HEK293 (cell line): Measurements from ENCODE around the gene STPG3.
A peak's percentile ranks its signal among the peaks of the same experiment; 100 is the strongest.

Experiments used
- ATF2 ChIP-seq: fragments of 450-650 bp; formaldehyde crosslinking; IDR thresholded peaks from 2 replicates; pipeline ENCODE4 v1.5.1; 2016; ENCODE audit warnings: missing biosample characterization, missing genetic modification characterization, low read depth
- BCL11A ChIP-seq: fragments of 450-650 bp; formaldehyde crosslinking; IDR thresholded peaks from 2 replicates; pipeline ENCODE4 v1.5.1; 2016; ENCODE audit warnings: low read depth, missing biosample characterization, missing genetic modification characterization
- BCL11B ChIP-seq: fragments of 450-650 bp; formaldehyde crosslinking; IDR thresholded peaks from 2 replicates; pipeline ENCODE4 v1.5.1; 2016; ENCODE audit warnings: low read depth, missing biosample characterization, missing genetic modification characterization
- HIC1 ChIP-seq: fragments of 450-650 bp; formaldehyde crosslinking; IDR thresholded peaks from 2 replicates; pipeline ENCODE4 v1.5.1; 2016; ENCODE audit warnings: missing biosample characterization, missing genetic modification characterization
- KLF10 ChIP-seq: fragments of 450-650 bp; IDR thresholded peaks from 2 replicates; pipeline ENCODE4 v1.5.1; 2018; ENCODE audit warnings: missing biosample characterization, mild to moderate bottlenecking, missing genetic modification characterization
- KLF8 ChIP-seq: fragments of 450-650 bp; formaldehyde crosslinking; IDR thresholded peaks from 2 replicates; pipeline ENCODE4 v1.5.1; 2016; ENCODE audit warnings: missing biosample characterization, missing genetic modification characterization
- KLF9 ChIP-seq: fragments of 450-650 bp; formaldehyde crosslinking; IDR thresholded peaks from 2 replicates; pipeline ENCODE4 v1.5.1; 2016; ENCODE audit warnings: missing biosample characterization, missing genetic modification characterization, low read depth
- MZF1 ChIP-seq: fragments of 450-650 bp; formaldehyde crosslinking; IDR thresholded peaks from 2 replicates; pipeline ENCODE4 v1.5.1; 2017; ENCODE audit warnings: missing biosample characterization, missing genetic modification characterization, borderline replicate concordance
- OSR2 ChIP-seq: fragments of 450-650 bp; formaldehyde crosslinking; IDR thresholded peaks from 2 replicates; pipeline ENCODE4 v1.5.1; 2016; ENCODE audit warnings: missing biosample characterization, missing genetic modification characterization
- SP2 ChIP-seq: fragments of 450-650 bp; formaldehyde crosslinking; IDR thresholded peaks from 2 replicates; pipeline ENCODE4 v1.5.1; 2016; ENCODE audit warnings: missing biosample characterization, missing genetic modification characterization
- SP3 ChIP-seq: fragments of 450-650 bp; formaldehyde crosslinking; IDR thresholded peaks from 2 replicates; pipeline ENCODE4 v1.5.1; 2016; ENCODE audit warnings: missing biosample characterization, missing genetic modification characterization
- SP7 ChIP-seq: fragments of 450-650 bp; formaldehyde crosslinking; IDR thresholded peaks from 2 replicates; pipeline ENCODE4 v1.5.1; 2016; ENCODE audit warnings: missing biosample characterization, missing genetic modification characterization
- ZBTB20 ChIP-seq: fragments of 450-650 bp; formaldehyde crosslinking; IDR thresholded peaks from 2 replicates; pipeline ENCODE4 v1.5.1; 2016; ENCODE audit warnings: missing biosample characterization, missing genetic modification characterization
- ZEB2 ChIP-seq: fragments of 450-650 bp; formaldehyde crosslinking; IDR thresholded peaks from 2 replicates; pipeline ENCODE4 v1.5.1; 2016; ENCODE audit warnings: missing biosample characterization, missing genetic modification characterization
- ZFHX2 ChIP-seq: fragments of 450-650 bp; formaldehyde crosslinking; conservative IDR thresholded peaks from 2 replicates; pipeline ENCODE4 v1.5.1; 2016; ENCODE audit warnings: missing biosample characterization, missing genetic modification characterization
- ZFP37 ChIP-seq: fragments of 450-650 bp; formaldehyde crosslinking; IDR thresholded peaks from 2 replicates; pipeline ENCODE4 v1.5.1; 2016; ENCODE audit warnings: missing biosample characterization, missing genetic modification characterization
- ZNF112 ChIP-seq: fragments of 450-650 bp; formaldehyde crosslinking; IDR thresholded peaks from 2 replicates; pipeline ENCODE4 v1.5.0; 2017; ENCODE audit warnings: missing biosample characterization, missing genetic modification characterization
- ZNF18 ChIP-seq: fragments of 450-650 bp; formaldehyde crosslinking; IDR thresholded peaks from 2 replicates; pipeline ENCODE4 v1.5.1; 2016; ENCODE audit warnings: missing biosample characterization, missing genetic modification characterization
- ZNF223 ChIP-seq: fragments of 450-650 bp; formaldehyde crosslinking; IDR thresholded peaks from 2 replicates; pipeline ENCODE4 v1.5.1; 2016; ENCODE audit warnings: missing biosample characterization, missing genetic modification characterization
- ZNF266 ChIP-seq: fragments of 450-650 bp; formaldehyde crosslinking; IDR thresholded peaks from 2 replicates; pipeline ENCODE4 v1.5.1; 2016; ENCODE audit warnings: missing biosample characterization, missing genetic modification characterization, low read depth
- ZNF292 ChIP-seq: fragments of 450-650 bp; formaldehyde crosslinking; IDR thresholded peaks from 2 replicates; pipeline ENCODE4 v1.5.1; 2016; ENCODE audit warnings: low read depth, missing biosample characterization, missing genetic modification characterization, borderline replicate concordance
- ZNF341 ChIP-seq: fragments of 450-650 bp; formaldehyde crosslinking; IDR thresholded peaks from 2 replicates; pipeline ENCODE4; 2016; ENCODE audit warnings: low read depth, missing biosample characterization, missing genetic modification characterization
- ZNF366 ChIP-seq: fragments of 450-650 bp; formaldehyde crosslinking; conservative IDR thresholded peaks from 2 replicates; pipeline ENCODE4 v1.5.1; 2016; ENCODE audit warnings: missing biosample characterization, missing genetic modification characterization
- ZNF398 ChIP-seq: fragments of 450-650 bp; formaldehyde crosslinking; IDR thresholded peaks from 2 replicates; pipeline ENCODE4 v1.5.1; 2017; ENCODE audit warnings: missing biosample characterization, missing genetic modification characterization
- ZNF404 ChIP-seq: fragments of 450-650 bp; formaldehyde crosslinking; IDR thresholded peaks from 2 replicates; pipeline ENCODE4 v1.5.1; 2017; ENCODE audit warnings: missing biosample characterization, missing genetic modification characterization
- ZNF529 ChIP-seq: fragments of 450-650 bp; formaldehyde crosslinking; IDR thresholded peaks from 2 replicates; pipeline ENCODE4 v1.5.1; 2017; ENCODE audit warnings: missing genetic modification characterization, missing biosample characterization; ENCODE audit not compliant: insufficient replicate concordance
- ZNF544 ChIP-seq: fragments of 450-650 bp; formaldehyde crosslinking; IDR thresholded peaks from 2 replicates; pipeline ENCODE4 v1.5.0; 2017; ENCODE audit warnings: missing biosample characterization, missing genetic modification characterization
- ZNF549 ChIP-seq: fragments of 450-650 bp; IDR thresholded peaks from 2 replicates; pipeline ENCODE4 v1.5.1; 2018; ENCODE audit warnings: missing biosample characterization, missing genetic modification characterization, mild to moderate bottlenecking, inconsistent platforms, moderate library complexity
- ZNF555 ChIP-seq: fragments of 450-650 bp; formaldehyde crosslinking; conservative IDR thresholded peaks from 2 replicates; pipeline ENCODE4 v1.5.1; 2017; ENCODE audit warnings: missing biosample characterization, mild to moderate bottlenecking, missing genetic modification characterization, inconsistent platforms
- ZNF600 ChIP-seq: fragments of 450-650 bp; formaldehyde crosslinking; IDR thresholded peaks from 2 replicates; pipeline ENCODE4 v1.5.1; 2016; ENCODE audit warnings: missing biosample characterization, missing genetic modification characterization
- ZNF624 ChIP-seq: fragments of 450-650 bp; formaldehyde crosslinking; IDR thresholded peaks from 2 replicates; pipeline ENCODE4 v1.5.1; 2017; ENCODE audit warnings: missing biosample characterization, missing genetic modification characterization
- ZNF677 ChIP-seq: fragments of 450-650 bp; IDR thresholded peaks from 2 replicates; pipeline ENCODE4 v1.5.0; 2018; ENCODE audit warnings: missing biosample characterization, mild to moderate bottlenecking, missing genetic modification characterization, moderate library complexity
- ZNF792 ChIP-seq: fragments of 450-650 bp; formaldehyde crosslinking; IDR thresholded peaks from 2 replicates; pipeline ENCODE4 v1.5.1; 2016; ENCODE audit warnings: missing biosample characterization, missing genetic modification characterization
- ZXDB ChIP-seq: fragments of 450-650 bp; formaldehyde crosslinking; IDR thresholded peaks from 2 replicates; pipeline ENCODE4 v1.5.1; 2016; ENCODE audit warnings: missing biosample characterization, missing genetic modification characterization

STPG3 gene

GRCh38 chr9:137217276-137218211, 33.5 kb upstream of the STPG3 start (continued):
- no peak for TF ChIP-seq BCL11A (tag by site-specific recombination)
- TF ChIP-seq SP7: peak; percentile 23; the same call in 1 of the 2 replicates
- TF ChIP-seq HIC1 (tag by site-specific recombination): no peak
- no peak for TF ChIP-seq ZXDB (tag by site-specific recombination)
- no peak for TF ChIP-seq ZNF266
- TF ChIP-seq ZFP37 (tag by site-specific recombination): no peak
- TF ChIP-seq ZNF398 (tag by site-specific recombination): no peak
- no peak for TF ChIP-seq ATF2
- peak; percentile 82 for TF ChIP-seq SP3 (tag by site-specific recombination)
- no peak for TF ChIP-seq ZEB2 (tag by site-specific recombination)
- TF ChIP-seq ZNF341 (tag by site-specific recombination): peak; percentile 25; the same call in 1 of the 2 replicates
- peak; percentile 79 for TF ChIP-seq SP2
- no peak for TF ChIP-seq ZNF366 (tag by site-specific recombination)
- TF ChIP-seq BCL11B: peak; percentile 20; the same call in 1 of the 2 replicates
- TF ChIP-seq ZNF555 (tag by site-specific recombination): no peak
- TF ChIP-seq KLF10: peak; percentile 45; the same call in 1 of the 2 replicates
- no peak for TF ChIP-seq OSR2 (tag by site-specific recombination)
- TF ChIP-seq ZNF112 (tag by site-specific recombination): no peak
- peak; percentile 91 for TF ChIP-seq ZNF600 (tag by site-specific recombination)
- TF ChIP-seq KLF8 (tag by site-specific recombination): peak; percentile 61; the same call in 1 of the 2 replicates
- TF ChIP-seq ZNF624 (tag by site-specific recombination): no peak
- no peak for TF ChIP-seq ZNF404 (tag by site-specific recombination)
- no peak for TF ChIP-seq ZNF677 (tag by site-specific recombination)
- TF ChIP-seq ZNF292 (tag by site-specific recombination): no peak
- no peak for TF ChIP-seq MZF1 (tag by site-specific recombination)
- no peak for TF ChIP-seq ZNF529
- TF ChIP-seq ZNF792 (tag by site-specific recombination): no peak
- no peak for TF ChIP-seq ZNF223
- TF ChIP-seq ZNF544: no peak
- TF ChIP-seq ZNF549 (tag by site-specific recombination): no peak
- TF ChIP-seq ZNF18 (tag by site-specific recombination): peak; percentile 94
- TF ChIP-seq KLF9 (tag by site-specific recombination): peak; percentile 99
- TF ChIP-seq ZFHX2 (tag by site-specific recombination): peak; percentile 45
- TF ChIP-seq ZBTB20: no peak
